H1 (cell line): ENCODE measurements around the gene TAF1B. TPM values are rescaled to one million over a fixed set of nuclear protein-coding genes. Genes with fewer than 3 reads are reported as not detected.

Experiments
- CTCF ChIA-PET: fragments of 300-600 bp; sonication (Branson Sonifier 250); formaldehyde crosslinking; loops from one replicate; lab custom pipeline; 2021; ENCODE audit not compliant: partially characterized antibody; lab: Charles Lee
- POLR2A ChIA-PET: fragments of 300-600 bp; sonication (Branson Sonifier 250); formaldehyde crosslinking; loops from one replicate; lab custom pipeline; 2021; ENCODE audit warnings: inconsistent platforms; ENCODE audit not compliant: partially characterized antibody; lab: Charles Lee
- DNase-seq, 2 experiments: peaks; one replicate each; pipeline versions ENCODE4 v3.0.0 to v3.0.0-alpha.2; 2010 to 2022; ENCODE audit warnings: low spot score in 2 of 2, low read depth in 1 of 2, mixed read lengths in 1 of 2
- FAIRE-seq: peaks from 2 replicates; lab custom pipeline; 2011; peaks lifted over from hg19 to GRCh38; lab: Jason Lieb, UNC
- H2AFZ ChIP-seq: 2 replicates; pipeline ENCODE4 v1.8.1; 2012; ENCODE audit warnings: low read length, inconsistent platforms
- H2AK5ac ChIP-seq: 2 replicates; pipeline ENCODE4 v1.6.1; 2013; ENCODE audit warnings: low read depth, low read length
- H2BK120ac ChIP-seq: replicated peaks from 2 replicates; pipeline ENCODE3; 2013; ENCODE audit warnings: low read depth, low read length, inconsistent platforms
- H2BK12ac ChIP-seq: 2 replicates; pipeline ENCODE4 v1.6.1; 2013; ENCODE audit warnings: low read depth, low read length
- H2BK15ac ChIP-seq: 2 replicates; pipeline ENCODE4 v1.6.1; 2013; ENCODE audit warnings: low read length
- H2BK20ac ChIP-seq: 2 replicates; pipeline ENCODE4 v1.6.1; 2013; ENCODE audit warnings: low read length
- H2BK5ac ChIP-seq: 2 replicates; pipeline ENCODE4 v1.6.1; 2013; ENCODE audit warnings: low read depth, low read length
- H3K14ac ChIP-seq: 2 replicates; pipeline ENCODE4 v1.6.1; 2013; ENCODE audit warnings: inconsistent platforms; ENCODE audit not compliant: insufficient read length
- H3K18ac ChIP-seq: 2 replicates; pipeline ENCODE4 v1.6.1; 2013; ENCODE audit warnings: low read length; ENCODE audit errors: extremely low read depth
- H3K23ac ChIP-seq: 2 replicates; pipeline ENCODE4 v1.6.1; 2013; ENCODE audit warnings: inconsistent platforms; ENCODE audit not compliant: insufficient read length
- H3K23me2 ChIP-seq: 2 replicates; pipeline ENCODE4 v1.6.1; 2013; ENCODE audit warnings: low read depth, low read length
- H3K27ac ChIP-seq: 2 replicates; pipeline ENCODE4 v1.6.1; 2011; ENCODE audit warnings: low read depth, low read length, inconsistent platforms
- H3K27me3 ChIP-seq, 4 experiments: replicated peaks in 1 of 4; 1 replicate in 1 of 4; 2 replicates in 3 of 4; pipeline versions ENCODE4 v1.6.1 to v1.8.1; 2011 to 2013; ENCODE audit warnings: low read length in 3 of 4, mild to moderate bottlenecking in 3 of 4, inconsistent platforms in 2 of 4, mixed read lengths in 2 of 4, moderate library complexity in 1 of 4; ENCODE audit not compliant: control insufficient read depth in 3 of 4, insufficient read depth in 3 of 4; ENCODE audit errors: extremely low read depth in 1 of 4
- H3K36me3 ChIP-seq, 4 experiments: 2 replicates each; pipeline versions ENCODE4 v1.6.1 to v1.8.1; 2011 to 2013; ENCODE audit warnings: mild to moderate bottlenecking in 4 of 4, low read length in 3 of 4, moderate library complexity in 2 of 4, control low read depth in 1 of 4, inconsistent platforms in 1 of 4; ENCODE audit not compliant: insufficient read depth in 4 of 4, control insufficient read depth in 2 of 4
- H3K4ac ChIP-seq: replicated peaks from 2 replicates; pipeline ENCODE3; 2013; ENCODE audit warnings: low read length, low read depth, mixed read lengths, inconsistent platforms; ENCODE audit not compliant: insufficient read length
- H3K4me1 ChIP-seq, 4 experiments: replicated peaks in 1 of 4; 1 replicate in 1 of 4; 2 replicates in 3 of 4; pipeline versions ENCODE4 v1.6.1 to v1.8.1; 2011 to 2013; ENCODE audit warnings: low read length in 3 of 4, inconsistent platforms in 2 of 4, mixed read lengths in 1 of 4; ENCODE audit not compliant: insufficient read depth in 4 of 4, control insufficient read depth in 3 of 4
- H3K4me2 ChIP-seq, 2 experiments: 2 replicates each; pipeline versions ENCODE4 v1.6.1 to v1.8.1; 2011 to 2013; ENCODE audit warnings: low read depth in 2 of 2, low read length in 2 of 2, control low read depth in 1 of 2, inconsistent platforms in 1 of 2, mild to moderate bottlenecking in 1 of 2; ENCODE audit not compliant: insufficient read depth in 1 of 2
- H3K4me3 ChIP-seq, 4 experiments: fragments of 200-600, 300-600 bp in 1 of 4; sonication (generic), shearing (Covaris generic), sonication (Bioruptor Twin) in 1 of 4; 2 replicates each; pipeline versions ENCODE4 v1.5.1 to v1.8.1; 2011 to 2016; ENCODE audit warnings: low read length in 4 of 4, low read depth in 3 of 4, control low read depth in 2 of 4, inconsistent platforms in 2 of 4, mild to moderate bottlenecking in 2 of 4, mixed read lengths in 1 of 4, moderate library complexity in 1 of 4; ENCODE audit not compliant: insufficient read depth in 2 of 4; ENCODE audit errors: extremely low read depth in 1 of 4
- H3K56ac ChIP-seq: replicated peaks from 2 replicates; pipeline ENCODE3; 2013; ENCODE audit warnings: low read depth, mild to moderate bottlenecking, mixed read lengths, low read length, inconsistent platforms; ENCODE audit not compliant: insufficient read length
- H3K79me1 ChIP-seq: 2 replicates; pipeline ENCODE4 v1.6.1; 2013; ENCODE audit warnings: low read depth, low read length, control low read depth
- H3K79me2 ChIP-seq, 2 experiments: 2 replicates each; pipeline versions ENCODE4 v1.6.1 to v1.8.1; 2012 to 2013; ENCODE audit warnings: low read length in 2 of 2, mild to moderate bottlenecking in 2 of 2, inconsistent platforms in 1 of 2; ENCODE audit not compliant: insufficient read depth in 2 of 2, control insufficient read depth in 1 of 2
- H3K9ac ChIP-seq, 4 experiments: replicated peaks in 1 of 4; 1 replicate in 1 of 4; 2 replicates in 3 of 4; pipeline versions ENCODE4 v1.6.1 to v1.8.1; 2011 to 2013; ENCODE audit warnings: low read depth in 3 of 4, low read length in 3 of 4, control low read depth in 2 of 4, mild to moderate bottlenecking in 2 of 4, moderate library complexity in 2 of 4, inconsistent platforms in 1 of 4; ENCODE audit errors: extremely low read depth in 1 of 4
- H3K9me3 ChIP-seq, 2 experiments: 2 replicates each; pipeline versions ENCODE4 v1.6.1 to v1.8.1; 2012 to 2013; ENCODE audit warnings: mild to moderate bottlenecking in 2 of 2, moderate library complexity in 2 of 2, control low read depth in 1 of 2, inconsistent platforms in 1 of 2, low read depth in 1 of 2, low read length in 1 of 2, mixed read lengths in 1 of 2; ENCODE audit not compliant: insufficient read depth in 2 of 2
- H4K20me1 ChIP-seq, 2 experiments: replicated peaks in 1 of 2; 2 replicates each; pipeline versions ENCODE3 to v1.8.1; 2011 to 2013; ENCODE audit warnings: inconsistent platforms in 2 of 2, low read length in 2 of 2, mild to moderate bottlenecking in 1 of 2; ENCODE audit not compliant: insufficient read depth in 2 of 2, control insufficient read depth in 1 of 2
- H4K5ac ChIP-seq: 2 replicates; pipeline ENCODE4 v1.6.1; 2013; ENCODE audit warnings: low read length, low read depth, mixed read lengths, inconsistent platforms; ENCODE audit not compliant: insufficient read length
- H4K8ac ChIP-seq: 2 replicates; pipeline ENCODE4 v1.8.0; 2013; ENCODE audit warnings: mild to moderate bottlenecking, moderate library complexity, low read length, inconsistent platforms; ENCODE audit not compliant: insufficient read depth; ENCODE audit errors: extremely low read depth
- H4K91ac ChIP-seq: replicated peaks from 2 replicates; pipeline ENCODE3; 2013; ENCODE audit warnings: low read length, mixed read lengths, inconsistent platforms; ENCODE audit not compliant: insufficient read length
- BACH1 ChIP-seq: IDR thresholded peaks from 2 replicates; pipeline ENCODE4 v1.6.1; 2012; ENCODE audit warnings: low read length, improper control_type of control experiment
- CBX5 ChIP-seq: fragments of 300-800, 300-1000 bp; sonication (generic); IDR thresholded peaks from 2 replicates; pipeline ENCODE4 v1.7.1; 2016; ENCODE audit warnings: antibody characterized with exemption, low read length, low read depth
- EZH2 ChIP-seq: fragments of 200-600 bp; sonication (generic); IDR thresholded peaks from 2 replicates; pipeline ENCODE4 v1.7.1; 2012; ENCODE audit warnings: low read depth, mild to moderate bottlenecking, moderate library complexity, low read length, inconsistent platforms; ENCODE audit not compliant: severe bottlenecking
- JUN ChIP-seq: IDR thresholded peaks from 2 replicates; pipeline ENCODE4 v1.6.1; 2011; ENCODE audit warnings: low read depth, mild to moderate bottlenecking, improper control_type of control experiment, low read length
- KDM4A ChIP-seq: IDR thresholded peaks from one replicate; pipeline ENCODE4 v1.7.1; 2012; ENCODE audit warnings: low read depth, mild to moderate bottlenecking, moderate library complexity, low read length, inconsistent platforms; ENCODE audit not compliant: severe bottlenecking
- PHF8 ChIP-seq: fragments of 200-600 bp; sonication (generic); conservative IDR thresholded peaks from 2 replicates; pipeline ENCODE4 v1.7.1; 2012; ENCODE audit warnings: low read depth, mild to moderate bottlenecking, inconsistent platforms, low read length, moderate library complexity
- SUZ12 ChIP-seq: fragments of 200-600 bp; sonication (generic); IDR thresholded peaks from 2 replicates; pipeline ENCODE4 v1.6.1; 2012; ENCODE audit warnings: mild to moderate bottlenecking, inconsistent platforms, low read length, moderate library complexity, mixed read lengths
- WGBS, 2 experiments: shearing (Covaris generic) in 1 of 2; methylation state at CpG; one replicate each; pipeline versions ENCODE4 v1.1.6 to v1.1.7; 2013 to 2015; ENCODE audit warnings: low lambda C conversion rate in 2 of 2, mixed read lengths in 2 of 2, inconsistent platforms in 1 of 2, low coverage in 1 of 2, missing lambda C conversion rate in 1 of 2; ENCODE audit not compliant: insufficient replicate concordance in 2 of 2, insufficient coverage in 1 of 2, insufficient read length in 1 of 2; ENCODE audit errors: extremely low coverage in 1 of 2, missing lambda C conversion rate in 1 of 2; 5-methylcytosine and 5-hydroxymethylcytosine counted together
- polyA plus RNA-seq, 7 experiments: library from polyadenylated mRNA; depleted of rRNA in 3 of 7; stranded (reverse) in 5 of 7; unstranded in 2 of 7; fragments of >200 nt in 5 of 7; fragments of 200-250 nt in 2 of 7; gene quantifications; 1 replicate in 5 of 7; 2 replicates in 1 of 7; 4 replicates in 1 of 7; pipeline versions ENCODE4 v1.2.1 to v1.2.3, GENCODE V29; 2011 to 2013; ENCODE audit warnings: missing spikeins in 2 of 7, mixed read lengths in 2 of 7
- total RNA-seq: library from RNA; stranded (reverse); fragmentation: NEBNext Ultra II Directional; extraction: Animal tissue kit (Norgen Biotek cat#: 25700); gene quantifications from 2 replicates; pipeline ENCODE4 v1.2.1, GENCODE V29; 2021

The TAF1B gene
- total and polyA plus RNA-seq, 2 of the 8 experiments (the other 6 are each of a cell fraction or from before 2014, with no cell fraction given): 6.6 to 25.2 TPM

DNA sequence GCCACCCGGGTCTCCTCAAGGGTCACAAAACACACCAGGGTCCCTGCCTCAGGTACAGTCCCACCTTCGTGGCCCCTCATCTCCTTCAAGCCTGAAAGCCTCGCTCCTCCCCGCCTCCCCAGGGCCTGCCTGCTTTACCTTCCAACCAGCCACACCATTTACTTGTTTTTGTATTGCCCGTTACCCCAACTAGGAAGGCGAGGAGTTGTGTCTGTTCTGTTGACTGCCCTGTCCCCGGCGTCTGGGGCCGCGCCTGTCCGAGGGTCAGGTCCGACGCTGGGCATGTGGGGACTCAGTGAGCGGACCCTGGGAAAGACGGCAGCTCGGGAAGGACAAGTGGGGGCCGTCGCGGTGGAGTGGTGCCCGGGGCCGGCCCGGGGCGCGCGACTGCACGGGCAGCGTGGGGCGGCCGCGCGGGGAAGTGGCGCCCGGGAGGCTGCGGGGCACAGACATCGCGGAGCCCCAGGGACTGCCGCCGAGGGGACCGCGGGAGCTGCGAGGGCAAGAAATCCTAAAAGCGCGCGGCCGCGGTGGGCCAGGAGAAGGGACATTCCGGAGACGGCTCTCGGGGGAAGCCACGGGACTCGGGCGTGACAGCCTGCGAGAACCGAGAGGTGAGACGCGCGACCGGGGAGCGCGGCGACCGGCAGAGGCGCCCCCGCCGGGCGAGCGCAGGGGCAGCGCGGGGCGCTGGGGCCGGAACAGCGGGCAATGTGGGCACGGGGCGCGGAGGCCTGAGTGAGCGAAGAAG lies 107.4 kb downstream of the TAF1B start:
- no peak overlapping the region for H3K56ac ChIP-seq
- H2BK15ac ChIP-seq: no peak overlapping the region
- peaks cover 11% of the 10 kb centered on the region; the same call in 1 of the 2 replicates for H3K23me2 ChIP-seq
- H3K4me2 ChIP-seq: peak overlapping the region; percentile 62 to 91
- no peak overlapping the region for H3K18ac ChIP-seq
- no peaks in the 10 kb centered on the region for H3K9me3 ChIP-seq
- H4K8ac ChIP-seq: peak overlapping the region; percentile 39
- H4K5ac ChIP-seq: no peak overlapping the region
- H4K91ac ChIP-seq: no peak overlapping the region
- peaks cover 8 to 36% (median 31%) of the 10 kb centered on the region in 4 experiments for H3K27me3 ChIP-seq
- FAIRE-seq (no peak), DNase-seq (peak in 1 of 2 experiments; percentile 65)
- H3K14ac ChIP-seq: no peak overlapping the region
- no peak overlapping the region for H3K9ac ChIP-seq
- H3K27ac ChIP-seq: no peak overlapping the region
- TF ChIP-seq CBX5: no peak
- TF ChIP-seq EZH2: peak; percentile 57
- TF ChIP-seq SUZ12: peak; percentile 49
- TF ChIP-seq KDM4A: peak; percentile 88
- TF ChIP-seq PHF8: 0 out of 2 replicates have a peak, but pooled peaks have one; percentile 12
- TF ChIP-seq JUN: no peak
- TF ChIP-seq BACH1: 0 out of 2 replicates have a peak, but pooled peaks have one; percentile 20
- H3K79me1 ChIP-seq: no peaks in the 10 kb centered on the region
- no peak overlapping the region for H2AK5ac ChIP-seq
- H3K4me3 ChIP-seq: peak overlapping the region; percentile 54 to 81 (median 66)
- H4K20me1 ChIP-seq: peaks cover 0 to 2% of the 10 kb centered on the region in 2 experiments
- no peak overlapping the region for H3K4ac ChIP-seq
- peak overlapping the region; percentile 49 for H2AFZ ChIP-seq
- H2BK120ac ChIP-seq: no peak overlapping the region
- no peaks in the 10 kb centered on the region for H3K79me2 ChIP-seq
- ChIA-PET CTCF (interaction anchor here (0.8 to 3.5 kb wide), 2 partner anchors 80 to 136 kb away, joined by 4 to 20 read pairs; no protein-coding TSS in a partner anchor), POLR2A (interaction anchor here (1.0 to 1.7 kb wide), 2 partner anchors 97 to 320 kb away, joined by 3 to 4 read pairs; partner anchors contain the start of gene YWHAQ)
- H2BK20ac ChIP-seq: no peak overlapping the region
- H3K36me3 ChIP-seq: no peaks in the 10 kb centered on the region
- WGBS, 2 experiments: 8% methylated on average over 40 of the region's 76 CpGs; no CpG with 5 or more reads in 1 of the 2 experiments
- no peaks in the 10 kb centered on the region for H3K4me1 ChIP-seq
- H3K23ac ChIP-seq: no peak overlapping the region
- no peak overlapping the region for H2BK12ac ChIP-seq
- H2BK5ac ChIP-seq: no peak overlapping the region
